ENCODE results near the gene LUC7L2.

GRCh38 chr7:139384611-139385010 is 24.9 kb downstream of the LUC7L2 start:
- TF ChIP-seq CTCF (conservative IDR thresholded peaks at IDR 0.05), result no peak
- TF ChIP-seq EZH2 (IDR thresholded peaks at IDR 0.05; ENCODE audit: low read depth), result no peak
